ENCODE data around the gene TBX1.

The TBX1 gene

GRCh38 chr22:19735665-19736510 is 24.7 kb upstream of the TBX1 start:
- no peak for TF ChIP-seq CTCF (IDR thresholded peaks at IDR 0.05; ENCODE audit: low read depth, low read length)

GRCh38 chr22:19737846-19738663 is 22.5 kb upstream of the TBX1 start:
- TF ChIP-seq CTCF (IDR thresholded peaks at IDR 0.05; ENCODE audit: low read depth, low read length) = no peak

More at GRCh38 chr22:19735665-19736510, 24.7 kb upstream of the TBX1 start:
- H3K4me3 ChIP-seq (ENCODE audit: low read depth, low read length) = no peak overlapping the region

GRCh38 chr22:19738664-19739447 is 21.7 kb upstream of the TBX1 start:
- H3K4me3 ChIP-seq (ENCODE audit: low read depth, low read length) = no peak overlapping the region
- no peak for TF ChIP-seq CTCF (IDR thresholded peaks at IDR 0.05; ENCODE audit: low read depth, low read length)

More at GRCh38 chr22:19737846-19738663, 22.5 kb upstream of the TBX1 start:
- no peak overlapping the region for H3K4me3 ChIP-seq (ENCODE audit: low read depth, low read length)

GRCh38 chr22:19739448-19739895 is 21.1 kb upstream of the TBX1 start:
- no peak overlapping the region for H3K4me3 ChIP-seq (ENCODE audit: low read depth, low read length)
- no peak for TF ChIP-seq CTCF (IDR thresholded peaks at IDR 0.05; ENCODE audit: low read depth, low read length)

- TF ChIP-seq CTCF (IDR thresholded peaks at IDR 0.05; ENCODE audit: low read depth, low read length) = no peak
Measured at GRCh38 chr22:19739911-19740449, 20.6 kb upstream of the TBX1 start.

GRCh38 chr22:19740586-19740985 is 20.0 kb upstream of the TBX1 start:
- TF ChIP-seq CTCF (IDR thresholded peaks at IDR 0.05; ENCODE audit: low read depth, low read length) = no peak
- H3K4me3 ChIP-seq (ENCODE audit: low read depth, low read length) = no peak overlapping the region

More at GRCh38 chr22:19739911-19740449, 20.6 kb upstream of the TBX1 start:
- no peak overlapping the region for H3K4me3 ChIP-seq (ENCODE audit: low read depth, low read length)
